Measurements from ENCODE around the gene THRAP3.
"Not testable (repeated sequence)": the region's sequence is repeated elsewhere in the genome, so short reads cannot be mapped to it uniquely, and the experiment has no call there.

The THRAP3 gene

DNA sequence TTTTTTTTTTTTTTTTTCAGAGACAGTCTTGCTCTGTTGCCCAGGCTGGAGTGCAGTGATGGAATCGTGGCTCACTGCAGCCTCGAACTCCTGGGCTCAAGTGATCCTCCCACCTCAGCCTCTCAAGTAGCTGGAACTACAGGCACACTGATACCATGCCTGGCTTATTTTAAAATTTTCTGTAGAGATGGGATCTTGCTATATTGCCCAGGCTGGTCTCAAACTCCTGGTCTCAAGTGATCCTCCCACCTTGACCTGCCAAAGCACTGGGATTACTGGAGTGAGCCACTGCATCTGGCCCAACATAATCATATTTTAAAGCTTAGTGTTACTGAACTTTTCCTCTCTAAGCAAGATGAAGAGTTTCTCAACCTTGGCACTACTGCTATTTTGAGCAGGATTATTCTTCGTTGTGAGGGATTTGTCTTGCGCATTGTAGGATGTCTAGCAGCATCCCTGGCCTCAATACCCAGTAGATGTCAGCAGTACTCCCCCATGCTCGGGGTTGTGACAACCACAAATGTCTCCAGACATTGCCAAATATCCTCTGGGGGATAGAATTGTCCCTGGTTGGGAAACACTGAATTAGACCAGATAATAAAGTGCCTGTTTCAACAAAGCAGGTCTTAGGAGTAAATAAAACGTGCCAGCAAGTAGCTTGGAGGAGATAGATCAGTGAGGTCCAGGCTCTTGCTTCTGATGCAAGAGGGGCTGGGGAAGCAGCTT is 15.1 kb upstream of the THRAP3 start:
- DNase-seq = peak; percentile 95

- DNase-seq = no peak
These were observed 12.9 kb upstream of the THRAP3 start for GRCh38 chr1:36211307-36211706.

DNA sequence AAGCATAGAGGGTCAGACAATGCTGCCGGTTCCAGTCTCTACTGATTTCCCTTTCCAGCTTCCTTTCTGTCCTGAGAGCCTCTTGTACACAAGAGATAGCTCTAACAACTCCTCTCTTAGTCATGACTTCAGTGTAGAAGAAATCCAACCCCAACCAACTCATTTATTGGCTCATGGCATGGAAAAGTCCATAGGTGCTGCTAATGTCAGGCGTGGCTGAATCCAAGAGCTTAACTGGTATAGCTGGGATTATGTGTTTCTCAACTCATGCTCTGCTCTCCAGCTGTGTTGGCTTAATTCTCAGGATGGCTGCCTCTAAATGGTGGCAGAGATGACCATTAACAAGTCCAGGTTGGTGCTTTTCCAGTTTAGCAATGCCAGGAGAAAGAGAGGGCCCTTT is 12.4 kb upstream of the THRAP3 start:
- peak; percentile 13 for DNase-seq

DNA sequence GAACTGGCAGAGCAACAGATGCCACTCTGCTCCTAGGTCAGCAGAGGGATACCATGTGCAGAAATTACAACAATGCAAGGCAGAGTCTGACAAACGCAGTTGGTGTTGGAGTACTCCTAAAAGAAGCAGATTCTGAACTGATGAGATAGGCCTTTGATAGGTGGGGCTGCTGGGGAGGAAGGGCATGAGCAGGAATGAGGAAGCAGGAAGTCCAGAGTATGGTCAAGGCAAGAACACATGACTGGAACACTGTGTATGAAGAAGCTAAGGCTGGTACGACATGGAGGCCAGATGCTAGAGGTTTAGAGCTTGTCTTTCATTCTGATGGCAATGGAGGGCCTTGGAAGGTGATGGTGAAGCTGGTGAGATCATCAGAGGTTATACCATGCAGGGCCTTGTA is 11.5 kb upstream of the THRAP3 start:
- DNase-seq = peak; percentile 57

DNA sequence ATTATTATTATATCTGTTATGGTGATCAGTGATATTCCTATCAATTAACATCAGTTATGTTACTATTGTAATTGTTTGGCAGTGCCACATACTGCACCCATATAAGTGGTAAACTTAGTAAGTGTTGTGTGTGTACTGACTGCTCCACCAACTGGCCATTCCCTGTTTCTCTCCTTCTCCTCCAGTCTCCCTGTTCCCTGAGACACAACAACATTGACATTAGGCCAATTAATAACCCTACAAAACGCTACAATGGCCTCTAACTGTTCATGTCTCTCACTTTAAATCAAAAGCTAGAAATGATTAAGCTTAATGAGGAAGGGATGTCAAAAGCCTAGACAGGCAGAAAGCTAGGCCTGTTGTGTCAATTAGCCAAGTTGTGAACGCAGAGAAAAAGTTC is 6.6 kb upstream of the THRAP3 start:
- DNase-seq = peak; percentile 11

- DNase-seq = not testable (repeated sequence)
These were observed 2.3 kb upstream of the THRAP3 start for GRCh38 chr1:36221901-36222300.

DNA sequence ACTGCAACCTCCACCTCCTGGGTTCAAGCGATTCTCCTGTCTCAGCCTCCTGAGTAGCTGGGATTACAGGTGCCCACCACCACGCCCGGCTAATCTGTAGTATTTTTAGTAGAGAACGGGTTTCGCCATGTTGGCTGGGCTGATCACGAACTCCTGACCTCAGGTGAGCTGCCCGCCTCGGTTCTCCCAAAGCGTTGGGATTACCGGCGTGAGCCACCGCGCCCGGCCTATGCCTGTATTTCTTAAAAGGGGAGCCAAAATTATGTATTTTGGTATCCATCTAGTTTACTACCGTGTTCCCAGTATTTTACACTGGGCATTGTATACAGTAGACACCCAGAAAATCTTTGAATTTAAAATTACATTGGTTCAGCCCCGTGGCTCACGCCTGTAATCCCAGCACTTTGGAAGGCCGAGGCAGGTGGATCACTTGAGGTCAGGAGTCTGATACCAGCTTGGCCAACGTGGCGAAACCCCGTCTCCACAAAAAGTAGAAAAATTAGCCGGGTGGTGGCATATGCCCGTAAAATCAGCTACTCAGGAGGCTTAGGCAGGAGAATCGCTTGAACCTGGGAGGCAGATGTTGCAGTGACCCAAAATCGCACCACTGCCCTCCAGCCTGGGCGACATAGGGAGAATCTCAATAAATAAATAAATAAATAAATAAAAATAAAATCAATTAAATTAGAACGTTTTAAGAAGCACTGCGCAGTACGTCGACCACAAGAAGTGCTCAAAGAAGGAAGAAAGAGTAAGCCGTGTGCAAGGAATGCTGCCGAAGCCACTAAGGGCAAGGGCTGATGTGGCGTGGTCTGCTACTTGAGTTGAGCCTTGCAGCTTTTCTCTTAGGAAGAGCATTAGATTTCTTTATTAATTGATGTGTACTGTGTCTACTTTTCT is 1.5 kb upstream of the THRAP3 start:
- peak; percentile 60 for DNase-seq

GRCh38 chr1:36223381-36223995 is 755 bp upstream of the THRAP3 start:
- peak; percentile 60 for DNase-seq

- DNase-seq = peak; percentile 76
These were observed 467 bp downstream of the THRAP3 start for GRCh38 chr1:36224537-36225282.

- no peak for DNase-seq
These were observed 1.1 kb downstream of the THRAP3 start for GRCh38 chr1:36225283-36225899.

- DNase-seq = not testable (repeated sequence)
These were observed 6.0 kb downstream of the THRAP3 start for GRCh38 chr1:36230279-36230678.

- no peak for DNase-seq
These were observed 6.9 kb downstream of the THRAP3 start for GRCh38 chr1:36231191-36231590.

- no peak for DNase-seq
These were observed 8.2 kb downstream of the THRAP3 start for GRCh38 chr1:36232212-36233095.

DNA sequence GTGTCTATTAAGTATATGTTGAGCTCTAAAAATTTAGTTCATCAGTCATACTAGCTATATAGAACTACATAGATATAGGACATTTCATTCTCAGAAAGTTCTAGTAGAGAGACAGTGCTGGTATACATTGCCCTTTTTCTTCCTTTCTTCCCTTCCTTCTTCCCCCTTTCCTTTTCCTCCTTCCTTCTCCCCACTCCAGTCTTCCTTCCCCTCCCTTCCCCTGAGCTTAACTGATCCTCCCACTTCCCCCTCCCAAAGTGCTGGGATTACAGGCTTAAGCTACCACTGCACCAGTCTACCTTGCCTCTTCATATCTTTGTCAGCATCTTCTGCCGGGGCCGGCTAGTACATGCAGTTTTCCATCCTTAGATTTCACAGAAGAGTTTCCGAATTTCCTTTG is 12.1 kb downstream of the THRAP3 start:
- DNase-seq = no peak

DNA sequence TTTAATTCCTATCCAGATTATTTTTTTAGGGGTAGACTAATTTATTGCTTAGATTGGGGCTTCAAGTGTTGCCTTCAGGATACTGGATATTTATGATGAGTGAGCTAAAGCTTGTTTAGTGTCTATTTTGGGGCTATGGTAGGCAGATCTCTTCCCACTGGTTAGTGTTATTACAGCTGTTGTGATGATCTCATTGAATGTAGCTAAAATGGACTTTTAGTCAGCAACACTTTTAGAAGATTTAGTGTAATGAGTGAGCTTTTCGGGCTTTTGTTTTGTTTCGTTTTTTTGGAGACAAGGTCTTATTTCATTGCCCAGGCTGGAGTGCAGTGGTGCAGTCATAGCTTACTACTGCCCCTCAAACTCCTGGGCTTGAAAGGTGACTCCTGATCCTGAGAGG is 14.2 kb downstream of the THRAP3 start:
- DNase-seq = no peak

GRCh38 chr1:36239941-36240637 is 15.8 kb downstream of the THRAP3 start:
- DNase-seq = no peak

DNA sequence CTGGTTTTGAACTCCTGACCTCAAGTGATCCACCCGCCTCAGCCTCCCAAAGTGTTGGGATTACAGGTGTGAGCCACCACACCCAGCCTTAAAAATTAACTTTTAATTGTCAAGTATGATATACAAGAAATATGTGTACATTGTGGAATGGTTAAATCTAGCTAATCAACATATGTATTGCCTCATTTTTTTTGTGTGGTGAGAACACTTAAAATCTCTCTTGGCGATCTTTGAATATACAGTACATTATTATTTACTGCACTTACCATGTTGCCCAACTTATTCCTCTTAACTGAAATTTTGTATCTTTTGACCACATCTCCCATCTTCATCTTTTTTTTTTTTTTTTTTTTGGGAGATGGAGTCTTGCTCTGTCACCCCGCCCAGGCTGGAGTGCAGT is 23.3 kb downstream of the THRAP3 start:
- peak; percentile 47 for DNase-seq

- peak; percentile 86 for DNase-seq
These were observed 24.1 kb downstream of the THRAP3 start for GRCh38 chr1:36248250-36248894.

- DNase-seq = no peak
These were observed 27.7 kb downstream of the THRAP3 start for GRCh38 chr1:36251794-36252481.

DNA sequence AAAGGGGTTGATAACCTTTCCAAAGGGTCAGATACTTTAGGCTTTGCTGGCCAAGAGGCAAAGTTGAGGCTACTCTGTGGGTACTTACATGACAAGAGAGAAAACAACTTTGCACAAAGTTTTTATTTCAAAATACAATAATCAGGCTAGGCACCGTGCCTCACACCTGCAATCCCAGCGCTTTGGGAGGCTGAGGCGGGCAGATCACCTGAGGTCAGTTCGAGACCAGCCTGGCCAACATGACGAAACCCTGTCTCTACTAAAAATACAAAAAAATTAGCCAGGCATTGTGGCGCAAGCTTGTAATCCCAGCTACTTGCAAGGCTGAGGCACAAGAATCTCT is 28.2 kb downstream of the THRAP3 start:
- not testable (repeated sequence) for DNase-seq
